ENCODE measurements around the gene ST7. TPM values are rescaled to one million over a fixed set of nuclear protein-coding genes. Genes with fewer than 3 reads are reported as not detected.

The ST7 gene
- total RNA-seq, 1 donor from 2014 or later = 5.5 TPM

DNA sequence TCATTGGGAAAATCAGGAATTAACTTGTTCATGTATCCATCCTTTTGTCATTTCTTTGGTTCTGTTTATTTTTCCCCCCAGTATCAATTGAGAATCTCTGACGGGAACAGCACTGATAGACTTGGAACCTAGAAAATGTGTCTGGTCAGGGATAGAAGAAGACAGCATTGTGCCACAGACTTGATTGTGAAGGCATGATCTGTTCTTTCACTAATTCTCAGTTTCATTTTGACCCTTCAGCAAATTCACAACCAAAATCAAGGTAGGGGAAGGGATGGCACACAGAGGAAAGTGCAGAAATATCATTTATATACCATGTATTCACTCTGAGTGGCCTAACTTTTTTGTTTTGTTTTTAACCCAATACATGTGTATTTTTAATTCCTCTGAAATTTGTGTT is 262.7 kb downstream of the ST7 start:
- no peaks in the 10 kb centered on the region for H3K9me3 Mint-ChIP-seq
- no peaks in the 10 kb centered on the region for H3K27me3 Mint-ChIP-seq
- no peaks in the 10 kb centered on the region for H3K4me1 Mint-ChIP-seq
- no peak overlapping the region for H3K27ac Mint-ChIP-seq
- no peak overlapping the region for H3K4me3 Mint-ChIP-seq
- no peak for DNase-seq
- intact Hi-C loops (cut with micrococcal nuclease) = loop anchor here (10.0 kb wide), 1 partner anchor 499 kb away; no protein-coding TSS in a partner anchor
- no peaks in the 10 kb centered on the region for H3K36me3 Mint-ChIP-seq (ENCODE audit: low read depth)

- no peak overlapping the region for H3K27ac Mint-ChIP-seq
- H3K4me1 Mint-ChIP-seq = no peaks in the 10 kb centered on the region
- no peaks in the 10 kb centered on the region for H3K9me3 Mint-ChIP-seq
- intact Hi-C loops (cut with micrococcal nuclease) = loop anchor here (10.0 kb wide), 1 partner anchor 498 kb away; no protein-coding TSS in a partner anchor
- no peaks in the 10 kb centered on the region for H3K36me3 Mint-ChIP-seq (ENCODE audit: low read depth)
- H3K4me3 Mint-ChIP-seq = no peak overlapping the region
- H3K27me3 Mint-ChIP-seq = no peaks in the 10 kb centered on the region
- DNase-seq = no peak
Measured at GRCh38 chr7:117216436-117217069, 263.3 kb downstream of the ST7 start.

GRCh38 chr7:117217106-117218035 is 264.1 kb downstream of the ST7 start:
- Mint-ChIP-seq H3K4me3 (no peak overlapping the region), H3K36me3 (ENCODE audit: low read depth) (no peaks in the 10 kb centered on the region), H3K27me3 (no peaks in the 10 kb centered on the region), H3K9me3 (no peaks in the 10 kb centered on the region), H3K4me1 (no peaks in the 10 kb centered on the region), H3K27ac (no peak overlapping the region)
- intact Hi-C loops (cut with micrococcal nuclease) = loop anchor here (10.0 kb wide), 1 partner anchor 497 kb away; no protein-coding TSS in a partner anchor
- DNase-seq = no peak

DNA sequence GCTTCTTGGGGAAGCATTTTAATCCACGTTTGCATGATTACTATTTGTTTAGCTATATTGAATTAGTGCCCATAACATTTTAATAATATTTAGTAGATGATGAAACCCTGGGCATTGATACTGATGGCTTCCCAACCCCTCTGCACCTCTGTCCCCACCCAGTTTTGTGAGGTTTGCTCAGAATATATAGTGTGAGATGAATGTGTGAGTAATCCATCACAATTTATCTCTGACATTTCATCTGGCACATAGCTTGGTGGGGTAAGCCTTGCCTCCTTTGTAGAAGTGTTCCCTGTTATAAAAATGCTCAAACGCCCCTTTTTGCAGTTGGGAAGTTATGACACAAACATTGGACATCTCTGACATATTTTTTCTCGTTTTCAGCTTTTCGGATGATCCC is 265.4 kb downstream of the ST7 start:
- no peak overlapping the region for H3K27ac Mint-ChIP-seq
- DNase-seq = no peak
- no peaks in the 10 kb centered on the region for H3K36me3 Mint-ChIP-seq (ENCODE audit: low read depth)
- H3K9me3 Mint-ChIP-seq = no peaks in the 10 kb centered on the region
- no peaks in the 10 kb centered on the region for H3K27me3 Mint-ChIP-seq
- H3K4me3 Mint-ChIP-seq = no peak overlapping the region
- intact Hi-C loops (cut with micrococcal nuclease) = loop anchor here (10.0 kb wide), 1 partner anchor 496 kb away; no protein-coding TSS in a partner anchor
- no peaks in the 10 kb centered on the region for H3K4me1 Mint-ChIP-seq

- no peak overlapping the region for H3K27ac Mint-ChIP-seq
- H3K27me3 Mint-ChIP-seq = no peaks in the 10 kb centered on the region
- intact Hi-C loops (cut with micrococcal nuclease) = loop anchor here (10.0 kb wide), 1 partner anchor 495 kb away; no protein-coding TSS in a partner anchor
- H3K4me1 Mint-ChIP-seq = no peaks in the 10 kb centered on the region
- H3K9me3 Mint-ChIP-seq = no peaks in the 10 kb centered on the region
- H3K4me3 Mint-ChIP-seq = no peak overlapping the region
- no peak for DNase-seq
- no peaks in the 10 kb centered on the region for H3K36me3 Mint-ChIP-seq (ENCODE audit: low read depth)
Measured at GRCh38 chr7:117219485-117219884, 266.2 kb downstream of the ST7 start.

DNA sequence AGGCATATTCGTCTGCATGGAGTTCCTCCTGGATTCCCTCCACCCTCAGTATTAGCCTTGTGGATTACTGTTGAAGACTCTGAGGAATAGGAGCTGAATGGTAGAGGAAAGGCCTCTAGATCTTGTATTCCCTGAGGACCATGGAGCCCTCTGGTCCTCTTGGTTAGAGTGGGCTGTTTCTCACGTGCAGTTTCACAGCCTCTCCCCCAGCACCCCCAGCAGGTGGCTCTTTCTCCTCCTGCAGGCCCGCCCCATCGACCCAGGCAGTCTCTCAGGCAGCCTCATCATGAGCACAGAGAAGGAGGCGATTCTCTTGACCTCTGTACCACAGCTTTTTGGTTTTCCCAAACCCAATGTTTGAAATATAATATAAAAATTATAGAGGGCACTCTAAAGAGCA is 267.5 kb downstream of the ST7 start:
- no peak overlapping the region for H3K4me3 Mint-ChIP-seq
- no peak overlapping the region for H3K27ac Mint-ChIP-seq
- intact Hi-C loops (cut with micrococcal nuclease) = no loop called here
- no peaks in the 10 kb centered on the region for H3K4me1 Mint-ChIP-seq
- DNase-seq = no peak
- no peaks in the 10 kb centered on the region for H3K9me3 Mint-ChIP-seq
- H3K36me3 Mint-ChIP-seq (ENCODE audit: low read depth) = no peaks in the 10 kb centered on the region
- H3K27me3 Mint-ChIP-seq = no peaks in the 10 kb centered on the region

- H3K9me3 Mint-ChIP-seq = no peaks in the 10 kb centered on the region
- no peaks in the 10 kb centered on the region for H3K4me1 Mint-ChIP-seq
- intact Hi-C loops (cut with micrococcal nuclease) = no loop called here
- H3K27ac Mint-ChIP-seq = no peak overlapping the region
- H3K4me3 Mint-ChIP-seq = no peak overlapping the region
- H3K27me3 Mint-ChIP-seq = no peaks in the 10 kb centered on the region
- no peaks in the 10 kb centered on the region for H3K36me3 Mint-ChIP-seq (ENCODE audit: low read depth)
- DNase-seq = no peak
Measured at GRCh38 chr7:117225536-117225935, 272.2 kb downstream of the ST7 start.

DNA sequence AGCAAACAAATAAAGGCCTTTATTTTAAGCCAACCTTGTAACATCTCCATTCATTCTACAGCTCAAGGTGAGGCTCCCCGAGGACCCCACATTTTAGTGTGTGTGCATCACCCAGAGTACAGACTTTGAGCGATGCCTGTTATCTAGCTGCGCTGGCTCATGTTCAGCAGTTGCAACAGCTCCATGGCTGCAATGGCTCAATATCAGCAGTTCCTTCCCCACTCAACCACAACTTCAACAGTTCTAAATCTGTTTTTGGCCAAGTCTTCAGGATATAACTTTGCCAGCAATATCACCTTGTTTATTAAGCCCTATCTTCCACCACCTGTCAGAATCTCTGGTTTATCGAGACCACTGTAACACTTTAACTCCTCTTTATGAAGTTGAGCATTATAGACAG is 273.8 kb downstream of the ST7 start:
- Mint-ChIP-seq H3K27ac (no peak overlapping the region), H3K4me3 (no peak overlapping the region), H3K27me3 (no peaks in the 10 kb centered on the region), H3K4me1 (no peaks in the 10 kb centered on the region), H3K9me3 (no peaks in the 10 kb centered on the region), H3K36me3 (ENCODE audit: low read depth) (no peaks in the 10 kb centered on the region)
- no peak for DNase-seq
- intact Hi-C loops (cut with micrococcal nuclease) = no loop called here

- Mint-ChIP-seq H3K36me3 (ENCODE audit: low read depth) (no peaks in the 10 kb centered on the region), H3K27me3 (no peaks in the 10 kb centered on the region), H3K9me3 (no peaks in the 10 kb centered on the region), H3K4me3 (no peak overlapping the region), H3K4me1 (no peaks in the 10 kb centered on the region), H3K27ac (no peak overlapping the region)
- intact Hi-C loops (cut with micrococcal nuclease) = no loop called here
- no peak for DNase-seq
Measured at GRCh38 chr7:117229350-117229749, 276.0 kb downstream of the ST7 start.

- H3K36me3 Mint-ChIP-seq (ENCODE audit: low read depth) = no peaks in the 10 kb centered on the region
- H3K4me1 Mint-ChIP-seq = no peaks in the 10 kb centered on the region
- intact Hi-C loops (cut with micrococcal nuclease) = no loop called here
- no peak for DNase-seq
- H3K27ac Mint-ChIP-seq = no peak overlapping the region
- no peak overlapping the region for H3K4me3 Mint-ChIP-seq
- H3K27me3 Mint-ChIP-seq = no peaks in the 10 kb centered on the region
- H3K9me3 Mint-ChIP-seq = no peaks in the 10 kb centered on the region
Measured at GRCh38 chr7:117230276-117231046, 277.2 kb downstream of the ST7 start.

GRCh38 chr7:117231047-117231359 is 277.7 kb downstream of the ST7 start:
- Mint-ChIP-seq H3K4me1 (no peaks in the 10 kb centered on the region), H3K9me3 (no peaks in the 10 kb centered on the region), H3K27ac (no peak overlapping the region), H3K4me3 (no peak overlapping the region), H3K36me3 (ENCODE audit: low read depth) (no peaks in the 10 kb centered on the region), H3K27me3 (no peaks in the 10 kb centered on the region)
- intact Hi-C loops (cut with micrococcal nuclease) = no loop called here
- DNase-seq = no peak

- Mint-ChIP-seq H3K9me3 (no peaks in the 10 kb centered on the region), H3K27ac (no peak overlapping the region), H3K4me1 (no peaks in the 10 kb centered on the region), H3K36me3 (ENCODE audit: low read depth) (no peaks in the 10 kb centered on the region), H3K27me3 (peaks cover 2% of the 10 kb centered on the region), H3K4me3 (no peak overlapping the region)
- intact Hi-C loops (cut with micrococcal nuclease) = no loop called here
- no peak for DNase-seq
Measured at GRCh38 chr7:117237646-117238045, 284.3 kb downstream of the ST7 start.

- intact Hi-C loops (cut with micrococcal nuclease) = no loop called here
- H3K36me3 Mint-ChIP-seq (ENCODE audit: low read depth) = no peaks in the 10 kb centered on the region
- H3K27me3 Mint-ChIP-seq = peaks cover 2% of the 10 kb centered on the region
- no peak overlapping the region for H3K4me3 Mint-ChIP-seq
- no peak overlapping the region for H3K27ac Mint-ChIP-seq
- H3K9me3 Mint-ChIP-seq = no peaks in the 10 kb centered on the region
- no peak for DNase-seq
- H3K4me1 Mint-ChIP-seq = no peaks in the 10 kb centered on the region
Measured at GRCh38 chr7:117238472-117238871, 285.2 kb downstream of the ST7 start.

GRCh38 chr7:117238937-117239336 is 285.6 kb downstream of the ST7 start:
- Mint-ChIP-seq H3K4me1 (no peaks in the 10 kb centered on the region), H3K36me3 (ENCODE audit: low read depth) (no peaks in the 10 kb centered on the region), H3K4me3 (no peak overlapping the region), H3K9me3 (no peaks in the 10 kb centered on the region), H3K27me3 (peaks cover 2% of the 10 kb centered on the region), H3K27ac (no peak overlapping the region)
- DNase-seq = no peak
- intact Hi-C loops (cut with micrococcal nuclease) = no loop called here

Data from activated CD4-positive, alpha-beta T cell treated with anti-CD3 and anti-CD28 coated beads, Interleukin-2, amount 10 ng/mL, durations not matched to agents 24 days and 14 days (primary cell).